ENCODE measurements around the gene CCDC88A. TPM values are rescaled to one million over a fixed set of nuclear protein-coding genes. Genes with fewer than 3 reads are reported as not detected.

CCDC88A gene
- total and polyA plus RNA-seq, 2 donors (not counting 1 experiment from before 2014, with no cell fraction given) = 40.8 to 56.5 TPM

GRCh38 chr2:55418072-55418471 lies 1.6 kb downstream of the CCDC88A start:
- peak; percentile 8 to 38 for DNase-seq (ENCODE audit: low read depth in 2 of 2)
- Histone ChIP-seq H3K79me2 (ENCODE audit: control insufficient read depth, insufficient read depth, low read length) (peaks cover 55% of the 10 kb centered on the region), H2AFZ (ENCODE audit: low read length) (no peak overlapping the region), H4K20me1 (ENCODE audit: control insufficient read depth, extremely low read depth, insufficient read depth, low read length) (no peaks in the 10 kb centered on the region), H3K4me3 (replicated peaks in 1 of 4; ENCODE audit: control extremely low read depth in 1 of 4, insufficient read depth in 1 of 4, low read depth in 3 of 4, low read length in 4 of 4) (peak overlapping the region; percentile 84 to 97 (median 92)), H3K36me3 (ENCODE audit: control insufficient read depth, insufficient read depth, low read length) (peaks cover under 1% of the 10 kb centered on the region), H3K27me3 (ENCODE audit: control insufficient read depth, insufficient read depth, low read length) (no peaks in the 10 kb centered on the region), H3K9me3 (ENCODE audit: control insufficient read depth, insufficient read depth, low read depth, low read length) (no peaks in the 10 kb centered on the region), H3K27ac (ENCODE audit: insufficient read depth, low read length) (no peak overlapping the region), H3K4me2 (ENCODE audit: extremely low read depth, insufficient read depth, low read length) (peak overlapping the region; percentile 94), H3K4me1 (ENCODE audit: control insufficient read depth, extremely low read depth, insufficient read depth, low read length) (peaks cover 2% of the 10 kb centered on the region), H3K9ac (ENCODE audit: insufficient read depth, low read length) (no peak overlapping the region)
- TF ChIP-seq, protein P1, sequence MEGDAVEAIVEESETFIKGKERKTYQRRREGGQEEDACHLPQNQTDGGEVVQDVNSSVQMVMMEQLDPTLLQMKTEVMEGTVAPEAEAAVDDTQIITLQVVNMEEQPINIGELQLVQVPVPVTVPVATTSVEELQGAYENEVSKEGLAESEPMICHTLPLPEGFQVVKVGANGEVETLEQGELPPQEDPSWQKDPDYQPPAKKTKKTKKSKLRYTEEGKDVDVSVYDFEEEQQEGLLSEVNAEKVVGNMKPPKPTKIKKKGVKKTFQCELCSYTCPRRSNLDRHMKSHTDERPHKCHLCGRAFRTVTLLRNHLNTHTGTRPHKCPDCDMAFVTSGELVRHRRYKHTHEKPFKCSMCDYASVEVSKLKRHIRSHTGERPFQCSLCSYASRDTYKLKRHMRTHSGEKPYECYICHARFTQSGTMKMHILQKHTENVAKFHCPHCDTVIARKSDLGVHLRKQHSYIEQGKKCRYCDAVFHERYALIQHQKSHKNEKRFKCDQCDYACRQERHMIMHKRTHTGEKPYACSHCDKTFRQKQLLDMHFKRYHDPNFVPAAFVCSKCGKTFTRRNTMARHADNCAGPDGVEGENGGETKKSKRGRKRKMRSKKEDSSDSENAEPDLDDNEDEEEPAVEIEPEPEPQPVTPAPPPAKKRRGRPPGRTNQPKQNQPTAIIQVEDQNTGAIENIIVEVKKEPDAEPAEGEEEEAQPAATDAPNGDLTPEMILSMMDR (conservative IDR thresholded peaks at IDR 0.05 in 1 of 2, IDR thresholded peaks at IDR 0.05 in 1 of 2; ENCODE audit: low read depth in 1 of 2, low read length in 2 of 2) = no peak
- no peak for TF ChIP-seq EZH2 (IDR thresholded peaks at IDR 0.05; ENCODE audit: low read length, missing control alignments)

DNA sequence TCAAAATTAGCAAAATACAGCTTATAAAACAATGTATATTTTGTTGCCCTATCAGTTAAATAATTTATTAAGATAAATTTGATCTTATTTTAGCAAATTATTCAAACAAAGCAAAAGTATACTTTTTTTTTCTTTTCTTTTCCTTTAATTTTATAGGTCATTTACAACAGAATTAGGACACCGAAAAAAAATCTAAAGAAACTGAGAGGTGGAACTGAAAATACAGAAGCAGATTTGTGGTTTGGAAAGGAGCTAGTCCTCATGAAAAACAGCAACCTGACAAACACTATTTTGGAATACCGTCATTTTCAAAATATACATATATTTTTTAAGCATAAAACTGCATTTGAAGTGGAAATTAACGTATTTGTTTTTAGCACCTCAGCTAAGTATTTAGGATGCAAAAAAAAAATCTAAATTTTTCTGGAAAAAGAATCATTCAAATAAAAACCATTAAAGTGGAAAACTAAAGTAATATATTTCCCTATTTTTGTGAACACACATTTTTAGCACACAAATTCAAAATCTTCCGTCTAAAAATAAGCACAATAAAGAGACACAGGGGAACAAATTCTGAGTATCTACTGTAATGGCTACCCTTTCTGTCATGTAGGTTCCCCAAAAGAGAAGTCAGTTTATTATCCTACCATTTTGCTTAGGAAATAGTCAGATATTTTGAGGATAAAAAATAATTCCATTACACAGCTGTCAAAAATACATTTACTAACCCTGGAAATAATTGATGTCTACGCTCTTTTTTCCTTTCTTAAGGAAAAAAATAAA lies 2.7 kb downstream of the CCDC88A start:
- H3K4me3 ChIP-seq (replicated peaks in 1 of 4; ENCODE audit: control extremely low read depth in 1 of 4, insufficient read depth in 1 of 4, low read depth in 3 of 4, low read length in 4 of 4) = peak overlapping the region; percentile 84 to 97 (median 92)
- H3K36me3 ChIP-seq (ENCODE audit: control insufficient read depth, insufficient read depth, low read length) = peaks cover 2% of the 10 kb centered on the region
- H3K4me2 ChIP-seq (ENCODE audit: extremely low read depth, insufficient read depth, low read length) = peak overlapping the region; percentile 94
- no peaks in the 10 kb centered on the region for H3K27me3 ChIP-seq (ENCODE audit: control insufficient read depth, insufficient read depth, low read length)
- no peak overlapping the region for H3K9ac ChIP-seq (ENCODE audit: insufficient read depth, low read length)
- H3K79me2 ChIP-seq (ENCODE audit: control insufficient read depth, insufficient read depth, low read length) = peaks cover 64% of the 10 kb centered on the region
- H2AFZ ChIP-seq (ENCODE audit: low read length) = no peak overlapping the region
- H3K4me1 ChIP-seq (ENCODE audit: control insufficient read depth, extremely low read depth, insufficient read depth, low read length) = peaks cover 2% of the 10 kb centered on the region
- DNase-seq (ENCODE audit: low read depth in 2 of 2) = no peak
- no peaks in the 10 kb centered on the region for H3K9me3 ChIP-seq (ENCODE audit: control insufficient read depth, insufficient read depth, low read depth, low read length)
- no peak overlapping the region for H3K27ac ChIP-seq (ENCODE audit: insufficient read depth, low read length)
- TF ChIP-seq EZH2 (IDR thresholded peaks at IDR 0.05; ENCODE audit: low read length, missing control alignments) = no peak
- TF ChIP-seq, protein P1 (conservative IDR thresholded peaks at IDR 0.05 in 1 of 2, IDR thresholded peaks at IDR 0.05 in 1 of 2; ENCODE audit: low read depth in 1 of 2, low read length in 2 of 2) = no peak
- no peaks in the 10 kb centered on the region for H4K20me1 ChIP-seq (ENCODE audit: control insufficient read depth, extremely low read depth, insufficient read depth, low read length)

DNA sequence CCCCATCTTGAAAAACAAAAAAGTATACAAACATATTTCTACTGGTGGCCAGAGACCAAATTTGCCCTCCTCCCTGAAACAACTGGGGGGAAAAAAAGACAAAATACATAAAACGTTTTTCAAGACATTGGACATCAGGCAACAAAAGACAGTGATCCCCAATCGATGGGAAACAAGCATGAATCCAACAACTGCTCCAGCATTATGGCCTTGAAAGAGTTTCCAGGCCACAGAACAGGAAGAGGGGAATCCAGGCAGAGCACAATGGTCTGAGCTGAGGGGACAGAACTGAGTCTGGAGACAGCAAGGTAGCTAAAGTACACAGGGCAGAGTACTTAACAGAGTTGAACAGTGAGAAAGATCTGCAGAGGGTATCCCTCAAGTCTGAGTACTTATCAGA lies 4.4 kb downstream of the CCDC88A start:
- no peak overlapping the region for H3K9ac ChIP-seq (ENCODE audit: insufficient read depth, low read length)
- no peaks in the 10 kb centered on the region for H3K9me3 ChIP-seq (ENCODE audit: control insufficient read depth, insufficient read depth, low read depth, low read length)
- DNase-seq (ENCODE audit: low read depth in 2 of 2) = no peak
- peaks cover 2% of the 10 kb centered on the region for H3K36me3 ChIP-seq (ENCODE audit: control insufficient read depth, insufficient read depth, low read length)
- no peak overlapping the region for H2AFZ ChIP-seq (ENCODE audit: low read length)
- peaks cover 2% of the 10 kb centered on the region for H3K4me1 ChIP-seq (ENCODE audit: control insufficient read depth, extremely low read depth, insufficient read depth, low read length)
- H4K20me1 ChIP-seq (ENCODE audit: control insufficient read depth, extremely low read depth, insufficient read depth, low read length) = no peaks in the 10 kb centered on the region
- H3K4me3 ChIP-seq (replicated peaks in 1 of 4; ENCODE audit: control extremely low read depth in 1 of 4, insufficient read depth in 1 of 4, low read depth in 3 of 4, low read length in 4 of 4) = no peak overlapping the region
- no peak overlapping the region for H3K27ac ChIP-seq (ENCODE audit: insufficient read depth, low read length)
- no peak for TF ChIP-seq EZH2 (IDR thresholded peaks at IDR 0.05; ENCODE audit: low read length, missing control alignments)
- TF ChIP-seq, protein P1 (conservative IDR thresholded peaks at IDR 0.05 in 1 of 2, IDR thresholded peaks at IDR 0.05 in 1 of 2; ENCODE audit: low read depth in 1 of 2, low read length in 2 of 2) = no peak
- H3K27me3 ChIP-seq (ENCODE audit: control insufficient read depth, insufficient read depth, low read length) = no peaks in the 10 kb centered on the region
- peaks cover 69% of the 10 kb centered on the region for H3K79me2 ChIP-seq (ENCODE audit: control insufficient read depth, insufficient read depth, low read length)
- H3K4me2 ChIP-seq (ENCODE audit: extremely low read depth, insufficient read depth, low read length) = peak overlapping the region; percentile 23

Measured in fibroblast of lung (primary cell).